Nephron (organoid): Measurements from ENCODE around the gene GARIN3.

Source experiments
- H3K27ac Mint-ChIP-seq, 3 experiments: 2 replicates each; pipeline ENCODE4 v1.8.0; 2020; ENCODE audit warnings: mixed read lengths in 3 of 3, mild to moderate bottlenecking in 2 of 3, moderate library complexity in 1 of 3
- H3K27me3 Mint-ChIP-seq: 2 replicates; pipeline ENCODE4 v1.8.0; 2021; ENCODE audit warnings: low read depth, mild to moderate bottlenecking, moderate library complexity, mixed read lengths
- H3K36me3 Mint-ChIP-seq: 2 replicates; pipeline ENCODE4 v1.8.0; 2020; ENCODE audit warnings: low read depth, mixed read lengths
- H3K4me1 Mint-ChIP-seq: 2 replicates; pipeline ENCODE4 v1.8.0; 2020; ENCODE audit warnings: mixed read lengths
- H3K4me3 Mint-ChIP-seq, 3 experiments: 2 replicates each; pipeline ENCODE4 v1.8.0; 2020; ENCODE audit warnings: mild to moderate bottlenecking in 3 of 3, mixed read lengths in 3 of 3, moderate library complexity in 2 of 3
- H3K9me3 Mint-ChIP-seq: 2 replicates; pipeline ENCODE4 v1.8.0; 2020; ENCODE audit warnings: mixed read lengths
- CTCF ChIP-seq, 3 experiments: fragments of 200-600 bp; sonication (generic); IDR thresholded peaks; one replicate each; pipeline ENCODE4 v1.5.0; 2021; ENCODE audit warnings: antibody characterized with exemption in 3 of 3; ENCODE audit not compliant: unreplicated experiment in 3 of 3

The GARIN3 gene

GRCh38 chr5:157113002-157113401 lies 53.1 kb downstream of the GARIN3 start:
- Mint-ChIP-seq H3K9me3 (no peaks in the 10 kb centered on the region), H3K27ac (no peak overlapping the region), H3K36me3 (no peaks in the 10 kb centered on the region), H3K4me3 (no peak overlapping the region), H3K4me1 (no peaks in the 10 kb centered on the region), H3K27me3 (no peaks in the 10 kb centered on the region)
- TF ChIP-seq CTCF (IDR thresholded peaks at IDR 0.05; ENCODE audit: unreplicated experiment in 3 of 3), result no peak
